IPS-11a (cell line): ENCODE results near the gene SHQ1.

Experiments used
- H3K4me3 ChIP-seq: one replicate; pipeline ENCODE4 v1.5.1; 2013; ENCODE audit warnings: low read depth, low read length, control low read depth

The SHQ1 gene

DNA sequence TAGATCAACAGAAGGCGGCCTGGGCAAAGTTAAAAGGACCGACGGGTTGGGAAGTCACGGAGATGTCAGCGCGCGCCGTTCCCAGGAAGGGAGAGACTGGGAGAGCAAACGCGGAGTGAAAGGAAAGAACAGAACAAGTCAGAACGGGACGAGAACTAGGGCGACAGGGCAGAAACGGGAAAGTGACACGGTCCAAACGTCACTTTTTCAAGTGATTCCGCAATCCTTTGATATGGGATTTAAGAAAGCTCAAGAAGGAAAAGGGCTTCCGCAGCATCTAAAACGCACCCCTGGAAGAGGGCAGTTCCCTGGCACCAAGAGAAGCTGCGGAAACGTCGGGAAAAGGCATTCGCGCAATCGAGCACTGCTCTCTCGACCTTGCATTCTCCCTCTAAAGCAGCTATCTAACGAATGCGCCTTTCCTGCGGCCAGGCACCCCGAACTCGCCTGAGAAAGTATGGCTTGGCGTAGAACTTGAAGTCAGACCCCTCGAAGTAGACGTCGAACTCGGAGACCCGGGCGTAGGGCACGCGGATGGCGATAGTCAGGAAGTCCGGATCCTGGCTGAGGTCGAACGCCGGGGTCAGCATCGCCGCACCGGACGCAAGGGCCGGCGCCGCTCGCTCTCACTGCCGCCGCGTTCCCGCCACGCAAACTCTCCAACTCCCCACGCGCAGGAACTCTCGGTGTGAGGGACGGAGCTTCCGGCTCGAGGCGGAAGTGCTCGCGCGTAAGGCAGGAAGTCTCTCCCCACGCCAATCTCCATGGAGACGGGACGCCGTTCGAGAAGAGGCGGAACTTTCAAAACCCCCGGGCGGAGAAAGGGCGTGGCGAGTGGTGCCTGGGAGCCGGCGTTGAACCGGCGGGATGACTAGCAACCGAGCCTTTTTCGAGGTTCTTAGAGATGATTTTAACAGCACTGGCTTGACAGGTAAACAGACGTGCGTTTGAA lies at the start of gene SHQ1:
TSS of gene SHQ1 (minus strand) at position 695 of the 952 bp plus-strand sequence. CDS start at position 590, 105 bp downstream.
- peak within 1 kb of the TSS; percentile 89 for H3K4me3 ChIP-seq

DNA sequence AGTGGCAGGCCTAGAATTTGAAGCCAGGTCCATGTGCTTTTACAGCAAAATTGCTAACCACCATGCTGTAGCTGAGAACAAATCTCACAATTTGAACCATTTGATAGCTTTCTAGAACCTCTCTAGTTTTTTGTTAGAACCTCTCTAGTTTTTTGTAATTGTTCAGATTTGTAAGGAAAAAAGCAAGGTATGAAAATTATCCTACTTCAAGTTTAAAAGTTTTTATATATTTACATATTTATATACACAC lies 49.4 kb upstream of the SHQ1 start:
- no peak overlapping the region for H3K4me3 ChIP-seq

DNA sequence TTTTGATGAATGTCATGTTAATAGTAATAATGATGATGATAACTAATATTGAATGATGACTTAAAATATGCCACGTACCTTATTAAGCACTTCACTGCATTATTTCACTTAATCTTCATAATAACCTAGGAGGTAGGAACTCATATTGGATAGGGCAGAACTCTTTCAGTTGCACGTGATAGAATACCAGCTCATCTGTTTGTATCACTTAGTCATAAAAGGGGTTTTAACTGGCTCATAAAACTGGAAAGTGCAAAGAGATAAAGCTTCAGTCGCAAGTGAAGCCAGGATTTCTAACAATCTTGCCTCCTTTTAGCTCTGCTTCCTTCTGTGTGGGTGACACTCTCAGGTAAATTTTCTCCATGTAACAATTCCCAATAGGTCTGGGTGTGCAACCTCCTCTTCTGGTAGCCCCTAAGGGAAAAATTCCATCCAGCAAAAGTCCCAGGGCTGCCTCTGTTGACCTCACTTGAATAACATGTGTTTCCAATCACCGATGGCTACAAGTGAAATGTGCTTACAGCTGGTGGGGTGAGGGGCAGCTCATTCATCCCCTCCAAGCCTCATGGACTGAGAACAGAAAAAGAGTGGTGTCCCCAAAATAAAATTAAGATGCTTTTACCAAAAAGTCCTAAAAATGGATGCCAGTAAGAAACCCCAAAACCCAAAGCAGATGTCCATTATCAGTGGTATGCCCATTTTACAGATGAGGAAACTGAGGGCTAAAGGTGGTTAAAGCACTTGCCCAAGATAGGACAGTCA lies 48.9 kb upstream of the SHQ1 start:
- no peak overlapping the region for H3K4me3 ChIP-seq

DNA sequence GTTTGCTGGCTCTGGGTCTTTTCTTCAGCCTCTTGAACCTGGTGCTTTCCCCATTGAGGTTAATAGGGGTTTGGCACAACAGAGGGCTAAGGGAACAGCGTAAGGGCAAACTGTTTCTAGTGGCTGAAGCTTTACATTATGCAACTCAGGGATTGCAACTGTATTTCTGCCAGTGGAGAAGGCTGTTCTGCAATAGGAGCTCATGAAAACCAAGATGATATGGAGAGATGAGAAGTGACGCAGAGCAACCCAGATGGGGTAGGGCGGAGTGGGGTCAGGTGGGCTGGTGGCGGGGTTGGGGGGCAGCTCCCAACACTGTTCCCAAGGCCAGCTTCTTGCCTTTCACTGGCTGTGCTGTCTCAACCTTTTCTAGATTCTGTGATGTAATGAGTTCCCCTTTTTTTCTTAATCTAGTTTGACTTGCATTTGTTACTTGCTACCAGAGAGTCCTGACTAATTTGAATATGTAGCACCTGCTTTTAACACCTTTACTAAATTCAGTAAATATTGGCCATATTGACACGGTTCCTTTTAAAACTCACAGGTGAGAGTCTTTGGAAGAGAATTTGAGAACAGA lies 46.8 kb upstream of the SHQ1 start:
- no peak overlapping the region for H3K4me3 ChIP-seq

DNA sequence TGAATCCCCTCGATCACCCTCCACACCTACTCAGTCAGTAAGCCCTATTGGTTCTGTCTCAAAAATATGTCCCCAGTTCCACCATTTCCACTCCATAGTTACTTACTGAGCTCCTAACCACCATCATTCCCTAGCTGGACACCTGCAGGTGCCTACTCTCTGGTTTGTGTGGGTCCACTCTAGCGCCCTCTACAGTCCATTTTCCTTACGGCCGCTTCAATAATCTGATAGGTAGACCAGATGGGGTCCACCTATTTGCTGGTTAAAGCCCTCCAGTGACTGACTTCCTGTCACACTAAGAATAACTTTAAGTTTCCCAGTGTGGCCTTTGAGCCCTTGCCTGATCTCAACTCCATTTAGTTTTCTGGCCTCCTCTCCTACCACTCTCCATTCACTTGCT lies 44.6 kb upstream of the SHQ1 start:
- no peak overlapping the region for H3K4me3 ChIP-seq

DNA sequence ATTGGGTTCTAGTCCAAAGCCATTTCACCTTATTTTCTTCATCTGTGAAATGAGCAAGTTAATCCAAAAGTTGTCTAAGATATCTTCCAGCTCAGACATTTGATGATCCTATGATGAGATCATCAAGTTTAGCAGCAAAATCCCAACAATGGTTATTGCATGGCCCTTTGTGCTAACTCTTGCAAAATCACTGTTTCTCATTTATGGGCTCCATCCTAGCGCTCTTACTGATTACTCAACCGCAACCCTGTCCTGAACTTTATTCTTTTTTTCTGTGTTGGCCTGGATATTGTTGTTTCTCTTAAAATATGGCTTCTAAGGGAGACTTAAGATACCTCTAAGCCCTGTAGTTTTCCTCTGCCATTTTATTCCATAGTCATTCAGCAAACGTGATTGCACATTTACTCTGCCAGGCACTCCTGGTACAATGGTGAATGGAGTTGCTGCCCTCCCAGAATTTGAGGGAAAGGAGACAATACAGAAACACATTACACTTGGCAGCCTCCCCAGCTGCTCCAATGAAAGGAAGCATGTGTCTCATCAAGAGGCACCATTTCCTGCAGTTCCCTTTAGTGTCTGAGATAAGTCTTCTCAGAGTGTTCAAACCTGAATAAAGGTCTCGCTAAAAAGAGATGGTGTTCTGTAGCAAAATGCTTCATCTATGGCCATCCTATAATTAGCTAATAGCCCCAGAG lies 44.0 kb upstream of the SHQ1 start:
- no peak overlapping the region for H3K4me3 ChIP-seq

DNA sequence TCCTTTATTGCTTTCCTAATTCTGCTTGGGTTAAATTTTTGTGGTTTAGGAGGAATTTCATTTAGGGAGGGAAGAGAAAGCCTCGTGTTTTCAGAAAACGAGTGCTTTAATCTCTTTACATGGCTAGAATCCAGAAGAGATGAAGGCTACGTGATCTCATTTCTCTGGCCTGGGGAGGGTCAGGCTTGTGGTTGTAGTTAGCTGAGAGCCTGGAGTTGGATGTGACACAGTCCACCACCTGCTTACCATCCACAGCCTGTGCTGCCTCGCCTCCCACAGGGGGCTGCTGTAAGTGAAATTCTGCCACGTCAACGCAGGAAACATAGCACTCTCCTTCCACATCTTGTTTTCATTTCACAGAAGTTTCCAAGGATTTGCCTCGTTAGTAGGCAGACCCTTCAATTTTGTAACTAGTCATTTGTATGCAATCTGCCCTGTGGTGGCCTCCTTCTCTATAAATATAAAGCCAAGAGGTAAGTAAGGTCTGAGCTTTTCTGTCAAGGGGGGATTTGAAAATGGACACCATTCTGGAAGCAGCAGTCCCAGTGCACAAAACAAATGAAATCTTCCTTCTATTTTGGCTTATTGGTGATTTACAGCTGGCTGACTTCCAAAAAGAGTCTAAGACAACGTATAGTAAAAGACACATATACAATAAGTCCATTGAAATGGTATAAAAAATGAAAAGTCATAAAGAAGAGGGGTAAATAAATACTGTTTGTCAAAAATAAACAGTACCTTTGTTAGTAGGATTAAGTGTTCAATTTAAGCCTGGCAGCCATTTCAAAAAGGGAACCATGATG lies 43.0 kb upstream of the SHQ1 start:
- H3K4me3 ChIP-seq, result no peak overlapping the region

DNA sequence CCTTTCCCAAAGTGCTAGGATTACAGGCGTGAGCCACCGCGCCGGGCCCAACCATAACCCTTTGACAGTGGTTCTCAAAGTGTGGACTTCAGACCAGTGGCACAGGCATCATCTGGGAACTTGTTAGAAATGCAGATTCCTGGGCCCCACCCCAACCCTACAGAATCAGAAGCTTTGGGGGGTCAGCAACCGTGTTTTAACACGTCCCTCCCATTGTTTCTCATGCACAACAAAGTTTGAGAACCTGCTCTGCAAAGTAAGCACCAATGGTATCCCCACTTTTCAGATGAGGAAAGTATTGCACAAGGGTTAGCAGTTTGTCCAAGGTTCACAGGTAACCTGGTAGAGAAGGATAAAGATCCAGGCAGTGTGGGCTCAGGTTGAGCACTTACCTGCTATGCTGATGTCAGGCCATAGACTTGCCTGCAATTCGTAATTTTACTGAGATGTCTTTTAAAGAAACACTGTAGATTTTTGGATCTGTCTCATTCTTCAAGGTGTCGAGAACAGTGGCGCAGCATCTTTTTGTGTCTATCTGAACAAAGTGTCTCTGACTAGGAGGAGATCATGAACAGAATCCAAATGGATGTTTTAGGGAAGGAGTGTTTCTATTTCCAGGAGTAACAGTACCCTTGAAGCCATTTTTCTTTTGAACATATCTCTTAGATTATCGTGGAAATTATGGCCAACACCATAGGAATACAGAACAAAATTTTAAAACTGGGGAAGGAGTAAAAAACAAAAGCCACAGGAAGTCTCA lies 42.1 kb upstream of the SHQ1 start:
- no peak overlapping the region for H3K4me3 ChIP-seq

DNA sequence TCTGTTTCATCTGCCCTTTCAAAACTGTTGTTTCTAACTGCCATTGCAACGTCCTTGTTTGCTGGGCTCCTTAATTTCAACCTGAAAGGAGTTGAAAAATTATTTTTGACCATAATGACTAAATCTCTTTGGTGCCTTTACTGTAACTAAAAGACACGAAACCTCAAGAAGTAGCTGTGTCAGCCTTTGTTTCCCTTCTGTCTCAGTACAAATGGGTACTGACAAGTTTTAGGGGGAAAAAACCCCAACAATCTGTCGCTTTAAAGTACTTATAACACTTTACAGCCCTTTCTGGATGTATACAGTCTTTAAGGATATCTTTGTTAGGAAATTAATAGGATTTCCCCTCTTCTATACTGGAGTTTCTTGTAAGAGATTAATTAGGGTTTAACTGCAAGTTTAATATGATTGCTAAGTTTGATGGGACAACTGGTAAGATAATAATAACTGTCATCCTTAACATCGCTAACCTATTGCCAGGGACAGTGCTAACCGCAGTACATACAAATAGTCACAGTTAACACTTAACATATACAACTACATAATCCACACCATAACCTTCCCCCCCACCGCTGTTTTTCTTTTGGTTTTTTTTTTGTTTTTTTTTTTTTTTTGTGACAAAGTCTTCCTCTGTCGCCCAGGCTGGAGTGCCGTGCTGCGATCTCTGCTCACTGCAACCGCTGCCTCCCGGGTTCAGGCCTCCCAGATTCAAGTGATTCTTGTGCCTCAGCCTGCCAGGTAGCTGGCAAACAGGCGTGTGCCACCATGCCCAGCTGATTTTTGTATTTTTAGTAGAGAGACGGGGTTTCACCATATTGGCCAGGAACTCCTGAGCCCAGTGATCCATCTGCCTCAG lies 41.3 kb upstream of the SHQ1 start:
- H3K4me3 ChIP-seq, result no peak overlapping the region

DNA sequence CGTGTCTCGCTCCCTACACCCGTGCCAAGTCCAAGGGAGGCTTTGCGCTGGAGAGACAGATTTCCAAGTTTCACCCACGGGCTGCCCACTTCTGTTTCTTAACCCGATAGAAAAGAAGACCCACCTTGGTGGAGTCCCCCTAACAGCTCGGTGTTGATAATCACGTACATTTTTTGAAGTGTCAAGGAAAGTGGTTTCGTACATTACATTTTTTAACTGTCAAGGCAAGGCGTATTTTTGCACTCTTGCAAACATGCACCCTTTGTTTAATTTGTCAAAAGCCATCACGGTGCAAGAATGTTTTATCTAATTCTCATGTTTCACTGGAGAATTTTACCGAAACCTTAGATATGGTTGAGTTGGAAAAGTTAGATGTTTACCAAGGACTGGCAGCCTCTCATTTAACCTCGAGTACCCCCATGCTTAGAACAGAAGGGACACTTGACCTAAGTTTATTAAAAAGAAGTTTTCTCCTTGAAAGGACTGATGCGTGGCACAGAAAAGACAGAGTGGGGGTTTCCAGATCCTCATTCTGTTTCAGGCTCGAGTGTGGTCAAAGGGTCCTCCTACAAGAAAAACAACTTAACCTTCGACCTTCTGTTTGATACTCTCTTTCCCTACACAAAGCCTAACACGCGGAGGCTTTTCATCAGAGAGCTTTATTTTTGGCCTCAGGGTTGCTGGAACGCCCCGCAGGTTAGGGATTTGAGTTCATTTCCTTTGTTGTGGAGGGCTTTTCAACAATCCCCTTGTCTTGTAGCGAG lies 40.5 kb upstream of the SHQ1 start:
- peak overlapping the region; percentile 35 for H3K4me3 ChIP-seq

DNA sequence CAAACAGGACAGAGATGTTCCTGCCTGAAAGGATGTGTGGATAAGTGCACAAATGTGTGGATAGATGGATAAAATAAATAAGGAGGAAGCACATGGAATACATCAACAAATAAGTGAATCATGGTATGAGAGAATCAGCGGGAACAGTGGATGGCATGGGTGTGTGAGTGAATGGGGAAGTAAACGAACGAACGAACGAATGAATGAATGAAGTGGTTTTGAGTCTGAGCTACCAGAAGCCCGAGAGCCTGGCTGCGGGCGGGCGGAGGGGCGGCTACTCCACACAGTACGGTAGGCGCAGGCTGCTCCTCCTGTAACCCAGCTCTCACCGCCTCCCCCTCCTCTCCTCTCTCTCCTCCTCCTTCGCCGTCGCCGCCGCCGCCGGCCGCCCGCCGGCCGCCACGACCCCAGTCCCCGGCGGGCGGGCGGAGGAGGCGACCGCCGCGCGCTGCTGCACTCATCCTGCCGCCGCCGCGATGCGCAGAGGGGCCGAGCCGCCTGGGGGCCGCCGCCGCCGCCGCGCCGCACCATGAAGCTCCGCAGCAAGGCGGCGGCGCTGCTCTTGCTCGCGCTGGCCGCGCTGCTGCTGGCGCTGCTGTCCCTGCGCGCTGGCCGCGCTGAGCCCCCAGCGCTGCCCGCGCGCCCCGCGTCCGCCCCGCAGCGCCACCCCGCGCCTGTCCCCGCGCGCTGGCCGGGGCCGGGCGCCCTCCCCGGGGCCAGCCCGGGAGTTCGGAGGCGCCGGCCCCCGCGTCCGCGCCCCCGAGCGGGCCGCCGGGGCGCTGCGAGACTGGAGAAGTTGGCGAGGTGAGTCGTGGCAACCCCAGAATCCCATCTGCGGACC lies 39.7 kb upstream of the SHQ1 start, which contains the start of gene GXYLT2:
TSS of gene GXYLT2 (plus strand) at position 342 of the 841 bp plus-strand sequence. CDS start at position 530, 188 bp downstream.
- H3K4me3 ChIP-seq, result peak within 1 kb of the TSS; percentile 59

DNA sequence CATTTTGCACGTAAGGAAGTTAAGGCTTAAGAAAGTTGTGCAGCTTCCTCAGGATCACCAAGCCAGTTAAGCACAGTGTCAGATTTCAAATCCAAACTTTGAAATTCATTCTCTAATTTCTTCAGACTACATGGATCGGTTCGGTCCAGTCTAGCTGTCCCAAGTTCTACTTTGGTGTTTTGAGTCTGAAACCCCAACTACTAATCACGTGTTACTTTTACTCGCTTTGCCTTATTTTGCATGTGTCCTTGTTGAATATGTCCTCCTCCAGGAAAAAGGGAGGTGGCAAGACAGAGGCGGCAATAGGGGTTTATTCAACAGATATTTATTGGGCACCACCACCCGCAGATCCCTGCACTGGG lies 39.1 kb upstream of the SHQ1 start:
- H3K4me3 ChIP-seq, result peak overlapping the region; percentile 59

DNA sequence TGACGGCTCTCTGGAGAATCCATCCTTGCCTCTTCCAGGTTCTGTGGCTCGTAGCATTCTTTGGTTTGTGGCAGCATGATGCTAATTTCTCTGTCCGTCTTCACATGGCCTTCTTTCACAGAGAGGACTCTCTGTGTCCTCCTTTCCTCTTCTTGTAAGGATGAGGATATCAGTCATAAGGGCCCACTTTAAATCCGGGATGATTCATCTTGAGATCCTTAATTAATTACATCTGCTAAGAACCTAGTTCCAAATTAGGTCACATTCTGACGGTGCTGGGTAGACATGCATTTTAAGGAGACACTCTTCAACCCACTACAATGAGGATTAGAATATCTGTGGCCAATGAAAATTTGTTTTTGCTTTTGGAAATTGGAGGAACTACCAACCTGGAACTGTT lies 23.9 kb upstream of the SHQ1 start:
- H3K4me3 ChIP-seq, result no peak overlapping the region

DNA sequence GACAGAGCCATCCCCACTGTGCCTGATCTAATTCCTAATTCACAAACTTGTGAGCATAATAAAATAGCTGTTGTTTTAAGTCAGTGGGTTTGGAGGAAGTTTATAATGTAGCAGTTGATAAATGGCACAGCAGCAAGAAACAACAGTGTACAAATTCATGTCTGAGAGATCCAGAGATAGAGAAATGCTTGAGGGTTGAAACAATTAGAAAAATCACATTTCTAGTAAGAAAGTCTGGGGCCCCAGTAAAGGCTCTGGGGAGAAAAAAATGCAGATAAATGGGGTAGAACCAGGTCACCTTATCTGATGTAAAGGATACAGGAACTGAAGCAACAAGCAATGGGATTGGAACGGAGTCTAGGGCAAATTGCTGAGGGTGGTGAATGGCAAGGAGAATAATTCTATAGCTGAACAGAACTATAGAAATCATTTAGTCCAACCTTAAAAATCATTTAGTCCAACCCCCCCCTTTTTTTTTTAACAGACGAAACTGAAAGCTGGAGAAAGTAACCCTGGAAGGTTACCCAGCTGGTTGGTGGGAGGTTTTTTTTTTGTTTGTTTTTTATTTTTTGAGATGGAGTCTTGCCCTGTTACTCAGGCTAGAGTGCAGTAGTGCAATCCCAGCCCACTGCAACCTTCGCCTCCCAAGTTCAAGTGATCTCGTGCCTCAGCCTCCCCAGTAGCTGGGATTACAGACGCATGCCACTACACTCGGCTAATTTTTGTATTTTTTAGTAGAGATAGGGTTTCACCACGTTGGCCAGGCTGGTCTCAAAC lies 14.3 kb upstream of the SHQ1 start:
- no peak overlapping the region for H3K4me3 ChIP-seq

DNA sequence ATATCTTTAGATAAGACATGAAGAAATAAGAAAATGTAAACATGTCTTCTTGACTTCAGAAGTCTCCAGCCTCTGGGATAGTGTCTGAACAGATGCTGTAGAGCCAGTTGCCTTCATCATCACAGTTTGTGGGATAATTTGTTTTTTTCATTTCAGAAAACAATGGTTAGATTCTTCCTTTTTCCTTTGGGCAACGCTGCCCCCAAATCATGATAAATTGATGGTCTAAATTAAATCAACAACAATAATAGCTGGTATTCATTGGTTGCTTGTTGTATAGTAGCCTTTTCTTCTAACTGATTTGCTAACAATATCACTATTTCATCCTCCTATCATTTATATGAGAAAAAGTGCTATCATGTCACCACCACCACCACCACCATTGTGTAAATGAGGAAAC lies 12.6 kb upstream of the SHQ1 start:
- H3K4me3 ChIP-seq, result no peak overlapping the region

DNA sequence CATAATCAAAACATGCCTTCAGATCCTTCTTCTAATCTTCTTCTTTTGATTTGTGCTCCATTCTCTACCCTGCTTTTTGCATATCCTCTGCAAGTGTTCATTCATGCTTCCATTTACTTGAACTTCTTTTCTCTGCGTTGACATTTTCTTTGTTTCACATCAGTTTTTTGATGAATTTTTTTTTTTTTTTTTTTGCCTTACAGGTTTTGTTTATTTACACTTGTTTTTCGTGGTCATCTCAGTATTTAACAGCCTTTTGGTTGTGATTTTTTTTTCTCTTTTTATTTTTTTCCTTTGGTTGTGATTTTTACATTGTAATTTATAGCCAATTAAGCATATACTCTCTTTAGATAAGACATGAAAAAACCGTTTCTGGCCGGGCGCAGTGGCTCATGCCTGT lies 11.8 kb upstream of the SHQ1 start:
- no peak overlapping the region for H3K4me3 ChIP-seq
